ENCODE results near the gene COA1.

Gene COA1

DNA sequence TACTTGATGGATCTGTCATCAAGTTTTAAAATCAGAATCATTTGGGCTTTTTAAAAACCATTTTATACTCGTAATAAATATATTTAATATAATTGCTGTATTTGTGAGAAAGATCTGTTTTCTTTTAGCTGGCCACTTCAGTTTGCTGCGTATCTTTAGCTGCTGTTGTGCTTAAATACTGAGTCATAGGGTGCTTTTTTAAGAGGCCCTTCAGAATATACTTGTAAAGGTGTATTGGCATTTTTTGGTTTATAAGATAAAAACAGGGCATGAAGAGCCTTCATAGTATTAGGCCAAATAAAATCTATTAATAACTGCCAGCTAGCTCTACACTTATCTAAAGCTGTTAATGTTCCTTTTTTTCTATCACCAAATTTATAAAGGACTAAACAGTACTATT is 102.6 kb downstream of the COA1 start:
- no peak overlapping the region for H3K4me3 ChIP-seq (replicated peaks; ENCODE audit: low read depth, low read length)
- no peak for DNase-seq (ENCODE audit: low read depth)
- TF ChIP-seq, protein P1, sequence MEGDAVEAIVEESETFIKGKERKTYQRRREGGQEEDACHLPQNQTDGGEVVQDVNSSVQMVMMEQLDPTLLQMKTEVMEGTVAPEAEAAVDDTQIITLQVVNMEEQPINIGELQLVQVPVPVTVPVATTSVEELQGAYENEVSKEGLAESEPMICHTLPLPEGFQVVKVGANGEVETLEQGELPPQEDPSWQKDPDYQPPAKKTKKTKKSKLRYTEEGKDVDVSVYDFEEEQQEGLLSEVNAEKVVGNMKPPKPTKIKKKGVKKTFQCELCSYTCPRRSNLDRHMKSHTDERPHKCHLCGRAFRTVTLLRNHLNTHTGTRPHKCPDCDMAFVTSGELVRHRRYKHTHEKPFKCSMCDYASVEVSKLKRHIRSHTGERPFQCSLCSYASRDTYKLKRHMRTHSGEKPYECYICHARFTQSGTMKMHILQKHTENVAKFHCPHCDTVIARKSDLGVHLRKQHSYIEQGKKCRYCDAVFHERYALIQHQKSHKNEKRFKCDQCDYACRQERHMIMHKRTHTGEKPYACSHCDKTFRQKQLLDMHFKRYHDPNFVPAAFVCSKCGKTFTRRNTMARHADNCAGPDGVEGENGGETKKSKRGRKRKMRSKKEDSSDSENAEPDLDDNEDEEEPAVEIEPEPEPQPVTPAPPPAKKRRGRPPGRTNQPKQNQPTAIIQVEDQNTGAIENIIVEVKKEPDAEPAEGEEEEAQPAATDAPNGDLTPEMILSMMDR (IDR thresholded peaks at IDR 0.05; ENCODE audit: low read length, missing control alignments): no peak

- TF ChIP-seq, protein P1 (IDR thresholded peaks at IDR 0.05; ENCODE audit: low read length, missing control alignments): no peak
- no peak overlapping the region for H3K4me3 ChIP-seq (replicated peaks; ENCODE audit: low read depth, low read length)
- DNase-seq (ENCODE audit: low read depth): no peak
Measured at GRCh38 chr7:43625980-43626379, 103.3 kb downstream of the COA1 start.

DNA sequence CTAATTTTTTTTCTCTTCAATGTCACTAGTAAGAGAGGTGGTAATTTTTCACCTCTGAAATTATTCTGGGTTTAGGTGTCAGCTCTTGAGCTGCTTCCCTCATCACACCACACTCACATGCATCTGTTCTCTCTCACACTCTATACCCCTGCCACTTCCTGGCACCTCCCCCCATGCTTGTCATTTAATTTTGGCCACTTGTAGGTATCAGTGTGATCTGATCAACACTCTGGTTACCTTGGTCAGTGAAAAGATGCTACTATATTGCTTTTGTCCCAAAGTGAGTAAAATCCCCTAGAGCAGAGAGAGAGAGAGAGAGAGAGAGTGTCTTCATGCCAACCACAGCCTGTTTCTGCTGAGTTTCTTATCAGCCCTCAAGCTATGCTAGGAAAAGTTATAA is 103.9 kb downstream of the COA1 start:
- no peak overlapping the region for H3K4me3 ChIP-seq (replicated peaks; ENCODE audit: low read depth, low read length)
- TF ChIP-seq, protein P1 (IDR thresholded peaks at IDR 0.05; ENCODE audit: low read length, missing control alignments): no peak
- DNase-seq (ENCODE audit: low read depth): no peak

- TF ChIP-seq, protein P1 (IDR thresholded peaks at IDR 0.05; ENCODE audit: low read length, missing control alignments): no peak
- DNase-seq (ENCODE audit: low read depth): no peak
- H3K4me3 ChIP-seq (replicated peaks; ENCODE audit: low read depth, low read length): no peak overlapping the region
Measured at GRCh38 chr7:43624156-43624555, 105.2 kb downstream of the COA1 start.

GRCh38 chr7:43621729-43622448 is 107.4 kb downstream of the COA1 start:
- no peak overlapping the region for H3K4me3 ChIP-seq (replicated peaks; ENCODE audit: low read depth, low read length)
- TF ChIP-seq, protein P1 (IDR thresholded peaks at IDR 0.05; ENCODE audit: low read length, missing control alignments): no peak
- peak; percentile 20 for DNase-seq (ENCODE audit: low read depth)

DNA sequence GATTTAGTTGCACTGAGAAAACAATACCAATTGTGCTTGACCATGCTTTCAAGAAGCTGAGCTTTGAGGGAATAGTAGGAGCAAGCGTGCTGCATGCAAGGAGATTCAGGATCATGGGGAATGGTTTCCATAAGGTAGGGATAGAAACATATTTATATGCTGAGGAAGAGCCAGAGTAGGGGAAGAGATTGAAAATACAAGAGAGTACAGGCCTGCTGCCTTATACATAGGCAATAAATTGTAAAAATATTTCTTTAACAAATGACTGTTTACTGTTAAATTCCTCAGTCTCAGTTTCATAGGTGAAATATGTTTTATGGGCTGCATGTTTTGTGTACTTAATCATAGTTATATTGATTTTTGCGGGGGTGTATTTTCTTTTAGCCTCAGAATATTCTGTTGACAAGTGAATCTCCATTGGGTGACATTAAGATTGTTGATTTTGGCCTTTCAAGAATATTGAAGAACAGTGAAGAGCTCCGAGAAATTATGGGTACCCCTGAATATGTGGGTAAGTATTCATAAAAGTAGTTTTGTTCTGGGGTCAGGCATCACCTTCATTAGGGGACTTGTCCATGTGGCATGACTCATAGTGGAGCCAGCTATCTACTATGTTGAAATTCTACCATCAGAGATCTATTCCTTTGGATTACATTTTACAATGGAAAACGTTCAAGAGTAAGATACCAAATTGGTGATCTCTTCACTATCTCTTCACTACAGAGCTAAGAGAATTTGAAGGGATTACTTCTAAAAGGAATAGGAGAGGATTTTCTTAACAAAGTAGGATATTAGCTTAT is 109.9 kb downstream of the COA1 start:
- no peak for DNase-seq (ENCODE audit: low read depth)
- TF ChIP-seq, protein P1 (IDR thresholded peaks at IDR 0.05; ENCODE audit: low read length, missing control alignments): no peak
- no peak overlapping the region for H3K4me3 ChIP-seq (replicated peaks; ENCODE audit: low read depth, low read length)

All from fibroblast of pulmonary artery (primary cell).